Endothelial cell of umbilical vein (primary cell): Measurements from ENCODE around the gene CHD9. TPM values are rescaled to one million over a fixed set of nuclear protein-coding genes. Genes with fewer than 3 reads are reported as not detected.
"Not testable (repeated sequence)": the region's sequence is repeated elsewhere in the genome, so short reads cannot be mapped to it uniquely, and the experiment has no call there.

Source experiments
- BruUV-seq: library from RNA; stranded (reverse); fragments of 400-500 nt; replicated peaks from 2 replicates; lab custom pipeline; 2021; lab: Mats Ljungman, UMichigan
- CTCF ChIA-PET: fragments of 300-600, 350-600 bp; sonication (Branson Sonifier 250); formaldehyde crosslinking; loops from one replicate; lab custom pipeline; 2021; ENCODE audit warnings: antibody characterized with exemption, inconsistent platforms; lab: Charles Lee
- POLR2A ChIA-PET: fragments of 300-600, 350-600 bp; sonication (Branson Sonifier 250); formaldehyde crosslinking; loops from one replicate; lab custom pipeline; 2021; ENCODE audit warnings: antibody characterized with exemption, inconsistent platforms; lab: Charles Lee
- DNase-seq: peaks from one replicate; pipeline ENCODE4 v3.0.0-alpha.2; 2011; ENCODE audit warnings: low read depth, low spot score
- FAIRE-seq: peaks from 2 replicates; lab custom pipeline; 2011; peaks lifted over from hg19 to GRCh38; lab: Jason Lieb, UNC
- H2AFZ ChIP-seq: 2 replicates; pipeline ENCODE4 v1.6.0; 2012; ENCODE audit warnings: low read depth, low read length, control low read depth, inconsistent platforms
- H3K27ac ChIP-seq: 2 replicates; pipeline ENCODE4 v1.5.1; 2011; ENCODE audit warnings: low read depth, mild to moderate bottlenecking, control low read depth, low read length, moderate library complexity; ENCODE audit not compliant: insufficient read depth
- H3K27me3 ChIP-seq, 2 experiments: 2 replicates each; pipeline versions ENCODE4 v1.6.0 to v1.6.1; 2011; ENCODE audit warnings: low read length in 2 of 2, mixed read lengths in 1 of 2; ENCODE audit not compliant: control insufficient read depth in 2 of 2, insufficient read depth in 2 of 2
- H3K36me3 ChIP-seq, 2 experiments: 2 replicates in 1 of 2; 3 replicates in 1 of 2; pipeline ENCODE4 v1.5.1; 2011; ENCODE audit warnings: low read length in 2 of 2, mild to moderate bottlenecking in 1 of 2, moderate library complexity in 1 of 2; ENCODE audit not compliant: control insufficient read depth in 2 of 2, insufficient read depth in 2 of 2; ENCODE audit errors: extremely low read depth in 1 of 2
- H3K4me1 ChIP-seq: 3 replicates; pipeline ENCODE4 v1.5.1; 2011; ENCODE audit warnings: mild to moderate bottlenecking, low read length; ENCODE audit not compliant: control insufficient read depth, insufficient read depth; ENCODE audit errors: extremely low read depth
- H3K4me2 ChIP-seq: 2 replicates; pipeline ENCODE4 v1.6.1; 2011; ENCODE audit warnings: low read length, control low read depth, mixed read lengths; ENCODE audit not compliant: insufficient read depth
- H3K4me3 ChIP-seq, 3 experiments: fragments of 200-600 bp in 1 of 3; sonication (generic), shearing (Covaris generic) in 1 of 3; replicated peaks in 1 of 3; 2 replicates each; pipeline ENCODE4 v1.5.1; 2011 to 2016; ENCODE audit warnings: control low read depth in 3 of 3, low read length in 3 of 3, mild to moderate bottlenecking in 2 of 3, inconsistent platforms in 1 of 3, low read depth in 1 of 3, moderate library complexity in 1 of 3; ENCODE audit not compliant: insufficient read depth in 1 of 3
- H3K79me2 ChIP-seq: 2 replicates; pipeline ENCODE4 v1.6.0; 2012; ENCODE audit warnings: low read length, inconsistent platforms; ENCODE audit not compliant: control insufficient read depth, insufficient read depth
- H3K9ac ChIP-seq: replicated peaks from 2 replicates; pipeline ENCODE3; 2011; ENCODE audit warnings: low read length, control low read depth; ENCODE audit not compliant: insufficient read depth; ENCODE audit errors: extremely low read depth
- H3K9me1 ChIP-seq: replicated peaks from 3 replicates; pipeline ENCODE4 v1.6.0; 2011; ENCODE audit warnings: mild to moderate bottlenecking, low read length; ENCODE audit not compliant: control insufficient read depth, insufficient read depth; ENCODE audit errors: extremely low read depth
- H3K9me3 ChIP-seq: replicated peaks from 2 replicates; pipeline ENCODE4 v1.5.1; 2012; ENCODE audit warnings: low read length, inconsistent platforms; ENCODE audit not compliant: control insufficient read depth, insufficient read depth
- H4K20me1 ChIP-seq: replicated peaks from 2 replicates; pipeline ENCODE3; 2011; ENCODE audit warnings: mild to moderate bottlenecking, low read length; ENCODE audit not compliant: control insufficient read depth, insufficient read depth; ENCODE audit errors: extremely low read depth
- CTCF ChIP-seq, 2 donors: IDR thresholded peaks; 1 replicate in 1 of 2; 2 replicates in 1 of 2; pipeline ENCODE4 v1.5.1; 2011; ENCODE audit warnings: low read length in 2 of 2, mild to moderate bottlenecking in 2 of 2, moderate library complexity in 2 of 2, control low read depth in 1 of 2, inconsistent platforms in 1 of 2, low read depth in 1 of 2; ENCODE audit not compliant: insufficient read depth in 1 of 2; ENCODE audit errors: extremely low read depth in 1 of 2
- EZH2 ChIP-seq: IDR thresholded peaks from 2 replicates; pipeline ENCODE4 v1.6.1; 2012; ENCODE audit warnings: borderline replicate concordance, low read depth, mild to moderate bottlenecking, moderate library complexity, low read length, inconsistent platforms; ENCODE audit not compliant: severe bottlenecking
- FOS ChIP-seq: IDR thresholded peaks from 2 replicates; pipeline ENCODE4 v1.6.1; 2011; ENCODE audit warnings: mild to moderate bottlenecking, low read length, moderate library complexity, borderline replicate concordance; ENCODE audit not compliant: insufficient read depth
- GATA2 ChIP-seq: IDR thresholded peaks from 2 replicates; pipeline ENCODE4 v1.7.0; 2011; ENCODE audit warnings: low read depth, mild to moderate bottlenecking, moderate library complexity, mixed read lengths, low read length; ENCODE audit not compliant: insufficient read length, insufficient read depth
- JUN ChIP-seq: IDR thresholded peaks from 2 replicates; pipeline ENCODE4 v1.6.1; 2011; ENCODE audit warnings: borderline replicate concordance, low read depth; ENCODE audit not compliant: insufficient read length, insufficient read depth
- MAX ChIP-seq: IDR thresholded peaks from 2 replicates; pipeline ENCODE4 v1.6.1; 2011; ENCODE audit not compliant: insufficient read depth, insufficient read length
- MYC ChIP-seq: IDR thresholded peaks from one replicate; pipeline ENCODE4 v1.6.1; 2011; ENCODE audit warnings: mild to moderate bottlenecking, low read depth, low read length
- POLR2A ChIP-seq: IDR thresholded peaks from 2 replicates; pipeline ENCODE4 v1.6.1; 2012; ENCODE audit warnings: low read depth, mild to moderate bottlenecking, control low read depth, low read length
- POLR2AphosphoS5 ChIP-seq: IDR thresholded peaks from 2 replicates; pipeline ENCODE4 v1.6.1; 2012; ENCODE audit warnings: low read depth, mild to moderate bottlenecking, control low read depth, low read length, moderate library complexity; ENCODE audit not compliant: insufficient read depth
- dilution Hi-C: fragments of 300-500 bp; cut with MboI; formaldehyde crosslinking; loops from one replicate; pipeline ENCODE4 v1.15.0; 2019; ENCODE audit warnings: low sequenced_read_pairs; ENCODE audit not compliant: extremely low pct_ligation_motif_present
- intact Hi-C: fragments of 100-400 bp; cut with micrococcal nuclease; formaldehyde crosslinking; loops from one replicate; pipeline ENCODE4 v1.10.0; 2022
- polyA plus RNA-seq, 4 experiments: library from polyadenylated mRNA; depleted of rRNA in 3 of 4; stranded (reverse) in 3 of 4; unstranded in 1 of 4; fragments of >200 nt; gene quantifications; 2 replicates each; pipeline versions ENCODE4 v1.2.1 to v1.2.3, GENCODE V29; 2011 to 2012; ENCODE audit warnings: missing spikeins in 1 of 4
- total RNA-seq: library from RNA; stranded (reverse); gene quantifications from 2 replicates; pipeline ENCODE4 v1.2.3, GENCODE V29; 2021

CHD9 gene
- total and polyA plus RNA-seq, 2 donors (not counting 3 experiments of a cell fraction or from before 2014, with no cell fraction given), result 9.9 to 59.2 TPM

GRCh38 chr16:53075461-53075860 lies 20.7 kb downstream of the CHD9 start:
- DNase-seq, H3K9ac ChIP-seq, H3K9me3 ChIP-seq, H3K36me3 ChIP-seq, CTCF ChIA-PET, H2AFZ ChIP-seq, BruUV-seq, H3K4me3 ChIP-seq, H3K27me3 ChIP-seq, POLR2A ChIA-PET, H3K9me1 ChIP-seq, H3K4me2 ChIP-seq, dilution Hi-C loops, FAIRE-seq, H3K27ac ChIP-seq, H3K79me2 ChIP-seq, intact Hi-C loops, H4K20me1 ChIP-seq: not testable (repeated sequence)
- H3K4me1 ChIP-seq, result peaks cover 22% of the 10 kb centered on the region

GRCh38 chr16:53078247-53078646 lies 23.5 kb downstream of the CHD9 start:
- no peak overlapping the region for H2AFZ ChIP-seq
- H3K9me3 ChIP-seq, result no peaks in the 10 kb centered on the region
- FAIRE-seq (peak; percentile 21), DNase-seq (no peak)
- no peak for TF ChIP-seq JUN
- TF ChIP-seq EZH2, result no peak
- TF ChIP-seq GATA2, result no peak
- TF ChIP-seq MYC, result no peak
- no peak for TF ChIP-seq CTCF (IDR thresholded peaks at IDR 0.05; ENCODE audit: extremely low read depth in 1 of 2, insufficient read depth in 1 of 2, low read depth in 1 of 2, low read length in 2 of 2)
- no peak for TF ChIP-seq FOS
- TF ChIP-seq POLR2AphosphoS5, result no peak
- TF ChIP-seq MAX, result no peak
- no peak for TF ChIP-seq POLR2A
- no peaks in the 10 kb centered on the region for H3K36me3 ChIP-seq
- dilution Hi-C loops, result no loop called here
- H3K9me1 ChIP-seq, result no peaks in the 10 kb centered on the region
- no peak overlapping the region for H3K27ac ChIP-seq
- H4K20me1 ChIP-seq, result no peaks in the 10 kb centered on the region
- H3K27me3 ChIP-seq, result no peaks in the 10 kb centered on the region
- peaks cover 26% of the 10 kb centered on the region for H3K4me1 ChIP-seq
- ChIA-PET CTCF (interaction anchor here (1.2 to 2.6 kb wide), 2 partner anchors 13 kb away, joined by 4 to 11 read pairs; no protein-coding TSS in a partner anchor), POLR2A (no interaction called here)
- intact Hi-C loops, result no loop called here
- no peak overlapping the region for H3K9ac ChIP-seq
- H3K4me3 ChIP-seq, result no peak overlapping the region
- no TSS peak for BruUV-seq
- no peak overlapping the region for H3K4me2 ChIP-seq
- no peaks in the 10 kb centered on the region for H3K79me2 ChIP-seq
